Measurements from ENCODE around the gene WDR17.
"Not testable (repeated sequence)": the region's sequence is repeated elsewhere in the genome, so short reads cannot be mapped to it uniquely, and the experiment has no call there.

Gene WDR17

DNA sequence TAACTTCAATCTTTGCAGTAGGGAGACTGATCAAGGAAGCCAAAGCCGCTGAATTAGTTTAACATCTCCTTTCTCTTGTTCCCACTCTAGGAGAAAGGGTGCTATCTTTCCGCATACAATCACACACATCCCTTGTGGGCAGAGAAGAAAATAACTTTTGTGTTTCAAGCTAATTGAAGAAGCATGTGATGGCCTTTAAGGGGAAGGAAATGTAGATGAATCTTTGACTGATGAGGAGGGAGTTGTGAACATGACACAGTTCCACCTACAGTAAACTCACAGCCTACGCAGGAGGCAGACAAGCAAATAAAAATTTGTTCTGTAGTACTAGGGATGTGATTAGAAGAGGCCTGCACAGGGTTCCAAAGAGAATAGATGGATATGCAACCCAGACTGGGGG, 144.5 kb downstream of the WDR17 start:
- Histone ChIP-seq H3K4me1 (no peaks in the 10 kb centered on the region), H3K27me3 (no peaks in the 10 kb centered on the region), H3K9me3 (no peaks in the 10 kb centered on the region), H3K36me3 (no peaks in the 10 kb centered on the region), H3K27ac (no peak overlapping the region), H3K4me3 (no peak overlapping the region)
- DNase-seq: no peak
- TF ChIP-seq, protein P1, sequence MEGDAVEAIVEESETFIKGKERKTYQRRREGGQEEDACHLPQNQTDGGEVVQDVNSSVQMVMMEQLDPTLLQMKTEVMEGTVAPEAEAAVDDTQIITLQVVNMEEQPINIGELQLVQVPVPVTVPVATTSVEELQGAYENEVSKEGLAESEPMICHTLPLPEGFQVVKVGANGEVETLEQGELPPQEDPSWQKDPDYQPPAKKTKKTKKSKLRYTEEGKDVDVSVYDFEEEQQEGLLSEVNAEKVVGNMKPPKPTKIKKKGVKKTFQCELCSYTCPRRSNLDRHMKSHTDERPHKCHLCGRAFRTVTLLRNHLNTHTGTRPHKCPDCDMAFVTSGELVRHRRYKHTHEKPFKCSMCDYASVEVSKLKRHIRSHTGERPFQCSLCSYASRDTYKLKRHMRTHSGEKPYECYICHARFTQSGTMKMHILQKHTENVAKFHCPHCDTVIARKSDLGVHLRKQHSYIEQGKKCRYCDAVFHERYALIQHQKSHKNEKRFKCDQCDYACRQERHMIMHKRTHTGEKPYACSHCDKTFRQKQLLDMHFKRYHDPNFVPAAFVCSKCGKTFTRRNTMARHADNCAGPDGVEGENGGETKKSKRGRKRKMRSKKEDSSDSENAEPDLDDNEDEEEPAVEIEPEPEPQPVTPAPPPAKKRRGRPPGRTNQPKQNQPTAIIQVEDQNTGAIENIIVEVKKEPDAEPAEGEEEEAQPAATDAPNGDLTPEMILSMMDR (IDR thresholded peaks at IDR 0.05): no peak
- intact Hi-C loops (cut with DNase I; ENCODE audit: low total_unique reads): no loop called here

DNA sequence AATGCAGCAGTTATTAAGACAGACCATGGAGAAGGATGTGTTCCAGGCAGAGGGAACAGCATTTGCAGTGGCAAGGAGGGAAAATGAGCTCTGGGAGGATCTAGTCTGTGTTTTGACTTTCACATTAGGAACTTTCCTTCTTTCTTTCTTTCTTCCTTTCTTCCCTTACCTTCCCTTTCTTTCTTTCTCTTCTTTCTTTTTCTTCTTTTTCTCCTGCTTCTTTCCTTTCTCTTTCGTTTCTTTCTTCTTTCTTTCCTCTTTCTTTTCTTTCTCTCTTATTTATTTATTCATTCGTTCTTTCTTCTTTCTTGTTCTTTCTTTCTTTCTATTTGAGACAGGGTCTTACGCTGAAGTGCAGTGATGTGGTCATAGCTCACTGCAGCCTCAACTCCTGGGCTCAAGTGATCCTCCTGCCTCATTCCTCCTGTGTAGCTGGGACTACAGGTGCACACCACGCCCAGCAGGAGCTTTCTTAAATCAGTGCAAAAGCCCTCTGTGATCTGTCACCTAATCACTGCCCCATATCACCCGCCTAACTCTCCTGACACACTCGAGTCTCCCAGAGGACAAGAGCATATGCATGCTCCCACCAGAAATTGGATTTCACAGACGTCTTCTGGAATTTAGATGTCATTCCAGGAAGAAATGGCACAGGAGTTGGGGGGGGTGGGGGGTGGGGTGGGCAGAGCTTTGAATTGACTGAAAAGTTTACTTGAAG, 145.1 kb downstream of the WDR17 start:
- Histone ChIP-seq H3K9me3 (no peaks in the 10 kb centered on the region), H3K36me3 (no peaks in the 10 kb centered on the region), H3K4me3 (no peak overlapping the region), H3K4me1 (no peaks in the 10 kb centered on the region), H3K27me3 (no peaks in the 10 kb centered on the region), H3K27ac (no peak overlapping the region)
- DNase-seq: no peak
- intact Hi-C loops (cut with DNase I; ENCODE audit: low total_unique reads): no loop called here
- TF ChIP-seq, protein P1 (IDR thresholded peaks at IDR 0.05): no peak

DNA sequence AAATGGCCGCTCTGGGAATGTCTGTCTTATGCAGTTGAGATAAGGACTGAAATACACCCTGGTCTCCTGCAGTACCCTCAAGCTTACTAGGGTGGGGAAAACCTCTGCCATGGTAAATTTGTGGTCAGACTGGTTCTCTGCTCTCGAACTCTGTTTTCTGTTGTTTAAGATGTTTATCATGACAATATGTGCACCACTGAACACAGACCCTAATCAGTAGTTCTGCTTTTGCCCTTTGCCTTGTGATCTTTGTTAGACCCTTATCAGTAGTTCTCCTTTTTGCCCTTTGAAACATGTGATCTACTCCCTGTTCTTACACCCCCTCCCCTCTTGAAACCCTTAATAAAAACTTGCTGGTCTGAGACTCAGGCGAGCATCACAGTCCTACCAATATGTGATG, 146.7 kb downstream of the WDR17 start:
- H3K9me3 ChIP-seq; H3K4me3 ChIP-seq; H3K36me3 ChIP-seq; intact Hi-C loops (cut with DNase I; ENCODE audit: low total_unique reads); DNase-seq; H3K27me3 ChIP-seq; H3K4me1 ChIP-seq; H3K27ac ChIP-seq: not testable (repeated sequence)

DNA sequence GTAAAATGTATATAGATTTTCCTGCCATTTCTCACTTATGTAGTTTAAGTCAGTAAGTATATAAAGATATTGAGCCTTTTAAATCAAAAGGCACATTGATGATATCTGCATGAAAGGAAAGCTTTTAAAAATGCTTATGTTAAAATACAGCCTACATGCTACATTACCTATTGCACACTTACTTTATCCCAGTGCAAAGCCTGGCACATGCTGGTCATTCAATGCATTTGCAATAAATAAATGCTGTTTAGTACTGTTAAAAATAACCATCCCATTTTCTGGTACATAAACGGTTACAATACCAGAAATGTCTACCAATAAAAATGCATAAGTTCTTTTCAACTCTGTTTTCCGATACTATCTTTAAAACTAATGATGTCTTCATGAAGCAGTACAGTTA, 151.9 kb downstream of the WDR17 start:
- intact Hi-C loops (cut with DNase I; ENCODE audit: low total_unique reads): no loop called here
- H3K36me3 ChIP-seq: no peaks in the 10 kb centered on the region
- H3K27ac ChIP-seq: no peak overlapping the region
- TF ChIP-seq, protein P1 (IDR thresholded peaks at IDR 0.05): no peak
- H3K4me1 ChIP-seq: no peaks in the 10 kb centered on the region
- H3K4me3 ChIP-seq: no peak overlapping the region
- no peaks in the 10 kb centered on the region for H3K27me3 ChIP-seq
- no peaks in the 10 kb centered on the region for H3K9me3 ChIP-seq
- DNase-seq: no peak

DNA sequence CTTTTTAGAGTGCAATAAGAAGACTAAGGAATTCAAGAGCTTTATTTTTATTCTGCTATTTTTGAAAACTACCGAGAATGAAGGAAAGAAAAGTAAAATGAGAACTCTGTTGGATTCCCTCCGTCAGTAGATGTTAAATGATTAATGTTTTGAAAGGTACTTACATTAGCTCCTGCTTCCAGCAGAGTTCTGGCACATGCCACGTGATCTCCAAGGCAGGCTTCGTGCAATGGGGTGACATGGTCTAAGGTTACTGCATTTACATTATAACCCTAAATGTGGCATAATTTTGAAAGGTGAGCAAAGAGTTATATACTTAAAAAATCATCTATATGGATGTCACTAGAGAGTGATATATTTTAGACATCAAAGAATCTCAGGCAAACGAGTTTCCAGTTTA, 156.5 kb downstream of the WDR17 start:
- intact Hi-C loops (cut with DNase I; ENCODE audit: low total_unique reads): no loop called here
- Histone ChIP-seq H3K9me3 (no peaks in the 10 kb centered on the region), H3K36me3 (no peaks in the 10 kb centered on the region), H3K4me3 (no peak overlapping the region), H3K4me1 (no peaks in the 10 kb centered on the region), H3K27ac (no peak overlapping the region), H3K27me3 (no peaks in the 10 kb centered on the region)
- DNase-seq: no peak
- TF ChIP-seq, protein P1 (IDR thresholded peaks at IDR 0.05): no peak

DNA sequence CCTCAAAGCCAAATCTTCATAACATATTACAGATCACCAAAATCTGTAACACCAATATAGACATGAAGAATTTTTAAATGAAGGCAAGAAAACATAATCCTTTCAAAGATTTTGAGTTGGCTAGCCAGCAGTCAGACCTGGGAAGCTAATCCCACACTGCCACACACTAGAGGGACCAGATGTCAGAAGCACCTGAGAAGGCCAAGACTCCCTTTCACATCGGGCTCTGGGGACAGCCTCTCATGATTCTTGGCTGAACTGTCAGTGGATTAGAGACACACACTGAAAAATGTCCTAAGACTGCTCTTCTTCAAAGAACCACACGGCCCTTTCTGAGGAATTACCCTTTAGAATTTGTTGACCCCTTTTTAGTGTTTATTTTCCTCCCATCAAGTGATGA, 157.9 kb downstream of the WDR17 start:
- H3K4me3 ChIP-seq: no peak overlapping the region
- no peak overlapping the region for H3K27ac ChIP-seq
- TF ChIP-seq, protein P1 (IDR thresholded peaks at IDR 0.05): no peak
- intact Hi-C loops (cut with DNase I; ENCODE audit: low total_unique reads): no loop called here
- no peaks in the 10 kb centered on the region for H3K9me3 ChIP-seq
- no peak for DNase-seq
- no peaks in the 10 kb centered on the region for H3K36me3 ChIP-seq
- H3K4me1 ChIP-seq: no peaks in the 10 kb centered on the region
- no peaks in the 10 kb centered on the region for H3K27me3 ChIP-seq

All from tibial artery (tissue), 4 donors.